Right atrium auricular region (tissue), 2 donors: ENCODE results near the gene TMEM184B. TPM values are rescaled to one million over a fixed set of nuclear protein-coding genes. Genes with fewer than 3 reads are reported as not detected.
"Not testable (repeated sequence)": the region's sequence is repeated elsewhere in the genome, so short reads cannot be mapped to it uniquely, and the experiment has no call there.

ENCODE experiments used
- DNase-seq: peaks from one replicate; pipeline ENCODE4 v3.0.0-alpha.2; 2019; ENCODE audit warnings: low spot score
- H3K27ac ChIP-seq, 2 donors: fragments of 200-600 bp; sonication (generic); 1 replicate in 1 of 2; 2 replicates in 1 of 2; pipeline ENCODE4 v1.5.1; 2016 to 2019
- H3K27me3 ChIP-seq, 2 donors: fragments of 200-600 bp; sonication (generic); one replicate each; pipeline versions ENCODE4 v1.5.1 to v1.6.0; 2017 to 2019
- H3K36me3 ChIP-seq: fragments of 200-600 bp; sonication (generic); one replicate; pipeline ENCODE4 v1.5.1; 2016
- H3K4me1 ChIP-seq, 2 donors: fragments of 200-600 bp; sonication (generic); one replicate each; pipeline versions ENCODE4 v1.5.1 to v1.6.0; 2017 to 2019
- H3K4me3 ChIP-seq, 2 donors: fragments of 200-600 bp; sonication (generic); 1 replicate in 1 of 2; 2 replicates in 1 of 2; pipeline ENCODE4 v1.5.1; 2017 to 2019; ENCODE audit warnings: mild to moderate bottlenecking in 1 of 2, moderate library complexity in 1 of 2
- H3K9me3 ChIP-seq, 2 donors: fragments of 200-600 bp; sonication (generic); one replicate each; pipeline ENCODE4 v1.5.1; 2019
- CTCF ChIP-seq, 2 donors: fragments of 200-600 bp; sonication (generic); IDR thresholded peaks; one replicate each; pipeline ENCODE4 v1.5.1; 2019; ENCODE audit warnings: antibody characterized with exemption in 2 of 2
- total RNA-seq, 2 donors: library from RNA; depleted of rRNA; stranded (reverse); fragments of >200 nt; gene quantifications; one replicate each; pipeline ENCODE4 v1.1.0, GENCODE V29; 2016

The TMEM184B gene
- total RNA-seq, 2 donors from 2014 or later: 51.2 to 76.1 TPM

- Histone ChIP-seq H3K4me3 (no peak overlapping the region), H3K36me3 (peaks cover 53% of the 10 kb centered on the region), H3K4me1 (peaks cover 0 to 73% of the 10 kb centered on the region in 2 donors), H3K9me3 (no peaks in the 10 kb centered on the region), H3K27ac (no peak overlapping the region), H3K27me3 (no peaks in the 10 kb centered on the region)
- DNase-seq: no peak
- TF ChIP-seq CTCF (IDR thresholded peaks at IDR 0.05): no peak
These were observed 37.5 kb downstream of the TMEM184B start for GRCh38 chr22:38235240-38235850.

GRCh38 chr22:38233856-38234255 lies 39.0 kb downstream of the TMEM184B start:
- peaks cover 0 to 67% of the 10 kb centered on the region in 2 donors for H3K4me1 ChIP-seq
- peaks cover 55% of the 10 kb centered on the region for H3K36me3 ChIP-seq
- not testable (repeated sequence) for H3K4me3 ChIP-seq, DNase-seq, H3K9me3 ChIP-seq, H3K27me3 ChIP-seq
- peak overlapping the region in 1 of 2 donors; percentile 5 for H3K27ac ChIP-seq

- no peak for DNase-seq
- Histone ChIP-seq H3K9me3 (no peaks in the 10 kb centered on the region), H3K27ac (no peak overlapping the region), H3K4me3 (no peak overlapping the region), H3K27me3 (no peaks in the 10 kb centered on the region), H3K4me1 (peaks cover 0 to 67% of the 10 kb centered on the region in 2 donors), H3K36me3 (peaks cover 56% of the 10 kb centered on the region)
- TF ChIP-seq CTCF (IDR thresholded peaks at IDR 0.05): no peak
These were observed 39.4 kb downstream of the TMEM184B start for GRCh38 chr22:38233427-38233826.

- H3K4me3 ChIP-seq: no peak overlapping the region
- peaks cover 0 to 67% of the 10 kb centered on the region in 2 donors for H3K4me1 ChIP-seq
These were observed 40.6 kb downstream of the TMEM184B start for GRCh38 chr22:38232196-38232595.

GRCh38 chr22:38230916-38231315 lies 41.9 kb downstream of the TMEM184B start:
- TF ChIP-seq CTCF (IDR thresholded peaks at IDR 0.05): no peak
- Histone ChIP-seq H3K36me3 (peaks cover 75% of the 10 kb centered on the region), H3K27ac (peak overlapping the region; percentile 37 to 77), H3K27me3 (no peaks in the 10 kb centered on the region), H3K9me3 (no peaks in the 10 kb centered on the region), H3K4me1 (peaks cover 0 to 61% of the 10 kb centered on the region in 2 donors), H3K4me3 (no peak overlapping the region)
- no peak for DNase-seq

More at GRCh38 chr22:38232196-38232595, 40.6 kb downstream of the TMEM184B start:
- peaks cover 69% of the 10 kb centered on the region for H3K36me3 ChIP-seq
- no peak overlapping the region for H3K27ac ChIP-seq
- H3K27me3 ChIP-seq: no peaks in the 10 kb centered on the region
- no peaks in the 10 kb centered on the region for H3K9me3 ChIP-seq
- DNase-seq: no peak
- TF ChIP-seq CTCF (IDR thresholded peaks at IDR 0.05): no peak

GRCh38 chr22:38230108-38230825 lies 42.5 kb downstream of the TMEM184B start:
- no peaks in the 10 kb centered on the region for H3K9me3 ChIP-seq
- H3K4me1 ChIP-seq: peaks cover 0 to 60% of the 10 kb centered on the region in 2 donors
- peak overlapping the region; percentile 37 to 77 for H3K27ac ChIP-seq
- H3K4me3 ChIP-seq: no peak overlapping the region
- no peak for DNase-seq
- TF ChIP-seq CTCF (IDR thresholded peaks at IDR 0.05): peak in 1 of 2 donors; percentile 59
- no peaks in the 10 kb centered on the region for H3K27me3 ChIP-seq
- peaks cover 74% of the 10 kb centered on the region for H3K36me3 ChIP-seq
